NCI-H526 treated with DMSO at 0.1 percent for 48 hours (cell line): ENCODE data around the gene PLEKHG5.

Experiments used
- DNase-seq: peaks from one replicate; lab custom pipeline; 2025; lab: John Stamatoyannopoulos, UW

Gene PLEKHG5

GRCh38 chr1:6491480-6491962 lies at the start of gene PLEKHG5:
Gene PLEKHG5 (minus strand): TSS chr1:6491667. CDS start chr1:6477571, 14,096 bp downstream.
- DNase-seq, result no peak

GRCh38 chr1:6538956-6539355 lies 47.5 kb upstream of the PLEKHG5 start:
- no peak for DNase-seq

- DNase-seq, result no peak
Observed at GRCh38 chr1:6536291-6536690, 44.8 kb upstream of the PLEKHG5 start.

- DNase-seq, result no peak
Observed at GRCh38 chr1:6535214-6535613, 43.7 kb upstream of the PLEKHG5 start.

GRCh38 chr1:6534248-6534822 lies 42.9 kb upstream of the PLEKHG5 start:
- DNase-seq, result peak; percentile 49

- no peak for DNase-seq
Observed at GRCh38 chr1:6531996-6532395, 40.5 kb upstream of the PLEKHG5 start.

GRCh38 chr1:6530504-6531160 lies 39.2 kb upstream of the PLEKHG5 start:
- no peak for DNase-seq

GRCh38 chr1:6528492-6528891 lies 37.0 kb upstream of the PLEKHG5 start:
- DNase-seq, result no peak

- no peak for DNase-seq
Observed at GRCh38 chr1:6526316-6526715, 34.8 kb upstream of the PLEKHG5 start.

- peak; percentile 6 for DNase-seq
Observed at GRCh38 chr1:6523566-6523965, 32.1 kb upstream of the PLEKHG5 start.

- DNase-seq, result no peak
Observed at GRCh38 chr1:6521536-6521935, 30.1 kb upstream of the PLEKHG5 start.

- peak; percentile 91 for DNase-seq
Observed at GRCh38 chr1:6519935-6520671, 28.6 kb upstream of the PLEKHG5 start.

GRCh38 chr1:6519491-6519934 lies 28.0 kb upstream of the PLEKHG5 start:
- DNase-seq, result peak; percentile 64

GRCh38 chr1:6517435-6517851 lies 26.0 kb upstream of the PLEKHG5 start:
- DNase-seq, result no peak

GRCh38 chr1:6515771-6516170 lies 24.3 kb upstream of the PLEKHG5 start:
- DNase-seq, result no peak

GRCh38 chr1:6513320-6513801 lies 21.9 kb upstream of the PLEKHG5 start:
- DNase-seq, result no peak

GRCh38 chr1:6512908-6513280 lies 21.4 kb upstream of the PLEKHG5 start:
- DNase-seq, result no peak

- no peak for DNase-seq
Observed at GRCh38 chr1:6512245-6512907, 20.9 kb upstream of the PLEKHG5 start.

- no peak for DNase-seq
Observed at GRCh38 chr1:6511561-6512244, 20.2 kb upstream of the PLEKHG5 start.

GRCh38 chr1:6511056-6511455 lies 19.6 kb upstream of the PLEKHG5 start:
- DNase-seq, result no peak

GRCh38 chr1:6510493-6510892 lies 19.0 kb upstream of the PLEKHG5 start:
- DNase-seq, result no peak

GRCh38 chr1:6509919-6510291 lies 18.4 kb upstream of the PLEKHG5 start:
- DNase-seq, result no peak
